ENCODE measurements around the gene MGRN1. TPM values are rescaled to one million over a fixed set of nuclear protein-coding genes. Genes with fewer than 3 reads are reported as not detected.

Gene MGRN1
- total RNA-seq, 1 donor from 2014 or later: 91.5 TPM

- H3K27ac Mint-ChIP-seq (ENCODE audit: unreplicated experiment): no peak overlapping the region
- no peak overlapping the region for H3K4me3 ChIP-seq (ENCODE audit: insufficient read depth, low read depth, low read length)
- no peak overlapping the region for H3K9ac ChIP-seq (ENCODE audit: low read length)
Observed at GRCh38 chr16:4612474-4612931, 12.1 kb upstream of the MGRN1 start.

GRCh38 chr16:4612977-4613635 lies 11.5 kb upstream of the MGRN1 start:
- no peaks in the 10 kb centered on the region for H3K9me3 Mint-ChIP-seq (ENCODE audit: unreplicated experiment)
- Histone ChIP-seq H3K9me3 (ENCODE audit: insufficient read depth, low read depth, low read length) (no peaks in the 10 kb centered on the region), H3K27ac (ENCODE audit: low read depth, low read length) (no peak overlapping the region), H3K9ac (ENCODE audit: low read length) (peak overlapping the region; percentile 93), H3K4me1 (ENCODE audit: insufficient read depth, low read length) (peaks cover 25% of the 10 kb centered on the region), H3K36me3 (ENCODE audit: insufficient read depth, low read length) (no peaks in the 10 kb centered on the region), H2AFZ (ENCODE audit: low read depth, low read length) (no peak overlapping the region), H3K4me3 (ENCODE audit: insufficient read depth, low read depth, low read length) (peak overlapping the region; percentile 86), H4K20me1 (ENCODE audit: insufficient read depth, low read length) (peaks cover 50% of the 10 kb centered on the region), H3K4me2 (ENCODE audit: low read length) (peak overlapping the region; percentile 99), H3K79me2 (ENCODE audit: insufficient read depth, low read length) (peaks cover 55% of the 10 kb centered on the region), H3K27me3 (ENCODE audit: insufficient read depth, low read length) (no peaks in the 10 kb centered on the region)
- no peaks in the 10 kb centered on the region for H3K36me3 Mint-ChIP-seq (ENCODE audit: low read depth, unreplicated experiment)
- no peak for TF ChIP-seq EZH2 (IDR thresholded peaks at IDR 0.05; ENCODE audit: insufficient read depth, low read length)
- TF ChIP-seq CTCF (IDR thresholded peaks at IDR 0.05; ENCODE audit: insufficient read depth, low read depth, low read length): no peak
- H3K27ac Mint-ChIP-seq (ENCODE audit: unreplicated experiment): peak overlapping the region; percentile 26
- no peak for DNase-seq (ENCODE audit: low read depth)
- H3K4me3 Mint-ChIP-seq (ENCODE audit: unreplicated experiment): peak overlapping the region; percentile 88
- no peaks in the 10 kb centered on the region for H3K27me3 Mint-ChIP-seq (ENCODE audit: low read depth, unreplicated experiment)
- FAIRE-seq: no peak
- peaks cover 2% of the 10 kb centered on the region for H3K4me1 Mint-ChIP-seq (ENCODE audit: low read depth, unreplicated experiment)

More at GRCh38 chr16:4612474-4612931, 12.1 kb upstream of the MGRN1 start:
- no peaks in the 10 kb centered on the region for H3K9me3 Mint-ChIP-seq (ENCODE audit: unreplicated experiment)
- Histone ChIP-seq H4K20me1 (ENCODE audit: insufficient read depth, low read length) (peaks cover 56% of the 10 kb centered on the region), H3K79me2 (ENCODE audit: insufficient read depth, low read length) (peaks cover 55% of the 10 kb centered on the region), H3K27me3 (ENCODE audit: insufficient read depth, low read length) (no peaks in the 10 kb centered on the region), H3K36me3 (ENCODE audit: insufficient read depth, low read length) (no peaks in the 10 kb centered on the region), H3K9me3 (ENCODE audit: insufficient read depth, low read depth, low read length) (no peaks in the 10 kb centered on the region), H3K4me1 (ENCODE audit: insufficient read depth, low read length) (peaks cover 25% of the 10 kb centered on the region), H3K4me2 (ENCODE audit: low read length) (peak overlapping the region; percentile 99), H3K27ac (ENCODE audit: low read depth, low read length) (no peak overlapping the region), H2AFZ (ENCODE audit: low read depth, low read length) (no peak overlapping the region)
- peak overlapping the region; percentile 88 for H3K4me3 Mint-ChIP-seq (ENCODE audit: unreplicated experiment)
- H3K4me1 Mint-ChIP-seq (ENCODE audit: low read depth, unreplicated experiment): peaks cover 2% of the 10 kb centered on the region
- H3K36me3 Mint-ChIP-seq (ENCODE audit: low read depth, unreplicated experiment): no peaks in the 10 kb centered on the region
- FAIRE-seq: no peak
- DNase-seq (ENCODE audit: low read depth): no peak
- TF ChIP-seq CTCF (IDR thresholded peaks at IDR 0.05; ENCODE audit: insufficient read depth, low read depth, low read length): no peak
- no peaks in the 10 kb centered on the region for H3K27me3 Mint-ChIP-seq (ENCODE audit: low read depth, unreplicated experiment)

Measured in astrocyte (in vitro differentiated cells and primary cell).